NCI-H82 treated with DMSO at 0.1 percent for 48 hours (cell line): ENCODE measurements around the gene RORB.
A peak's percentile ranks its signal among the peaks of the same experiment; 100 is the strongest.
"Not testable (repeated sequence)": the region's sequence is repeated elsewhere in the genome, so short reads cannot be mapped to it uniquely, and the experiment has no call there.

Experiments used
- DNase-seq: peaks from one replicate; lab custom pipeline; 2025; ENCODE audit not compliant: unreplicated experiment; lab: John Stamatoyannopoulos, UW

RORB gene

DNA sequence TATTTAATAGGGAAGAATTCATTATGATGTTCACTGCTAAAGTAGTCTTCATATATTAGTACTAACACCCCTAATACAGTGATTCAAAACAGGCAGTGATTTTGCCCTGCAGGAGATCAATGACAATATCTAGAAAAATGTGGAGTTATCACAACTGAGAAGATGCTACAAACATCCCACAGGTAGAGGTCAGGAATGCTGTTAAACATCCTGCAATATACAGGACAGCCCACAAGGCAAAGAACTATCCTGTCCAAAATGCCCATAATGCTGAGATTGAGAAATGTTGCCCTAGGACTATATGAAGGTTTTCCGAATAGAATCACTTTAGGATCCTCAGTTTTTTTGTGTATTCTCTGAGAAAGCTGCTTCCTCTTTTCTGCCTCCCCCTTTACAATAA lies 15.3 kb downstream of the RORB start:
- no peak for DNase-seq

DNA sequence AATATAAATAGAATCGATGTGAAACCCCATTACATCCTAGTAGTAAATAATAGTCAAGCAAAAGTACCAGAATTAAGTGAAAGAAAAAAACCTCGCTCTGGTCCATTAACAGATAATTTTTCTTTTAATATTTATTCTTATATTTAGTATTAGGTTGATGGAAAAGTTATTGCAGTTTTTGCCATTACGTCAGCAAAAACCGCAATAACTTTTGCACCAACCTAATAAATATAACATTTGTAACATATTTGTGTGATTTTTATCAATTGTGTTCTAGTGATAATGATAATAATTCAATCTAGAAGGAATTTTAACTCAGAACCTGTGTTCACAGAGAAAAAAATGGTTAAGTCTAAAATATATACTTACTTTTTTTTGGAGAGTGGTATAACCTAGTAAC lies 16.1 kb downstream of the RORB start:
- DNase-seq = no peak

DNA sequence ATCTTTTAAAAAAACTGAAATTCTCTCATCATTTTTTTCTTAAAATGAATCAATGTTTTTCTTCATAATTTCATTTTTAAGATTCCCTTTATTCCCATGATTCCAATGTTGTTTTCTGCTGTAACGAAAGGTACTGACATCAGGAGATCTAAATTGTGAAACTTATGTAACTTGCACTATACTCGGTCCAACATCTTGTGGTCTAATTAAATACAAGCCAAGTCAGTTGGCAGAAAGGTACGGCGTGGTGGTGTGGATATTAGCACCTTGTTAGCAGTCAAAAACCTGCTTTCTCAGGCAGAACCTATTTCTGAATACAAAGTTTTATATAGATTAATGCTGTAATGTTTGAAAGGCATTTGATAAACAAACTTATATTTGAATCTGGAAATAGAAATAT lies 20.1 kb downstream of the RORB start:
- DNase-seq = no peak

DNA sequence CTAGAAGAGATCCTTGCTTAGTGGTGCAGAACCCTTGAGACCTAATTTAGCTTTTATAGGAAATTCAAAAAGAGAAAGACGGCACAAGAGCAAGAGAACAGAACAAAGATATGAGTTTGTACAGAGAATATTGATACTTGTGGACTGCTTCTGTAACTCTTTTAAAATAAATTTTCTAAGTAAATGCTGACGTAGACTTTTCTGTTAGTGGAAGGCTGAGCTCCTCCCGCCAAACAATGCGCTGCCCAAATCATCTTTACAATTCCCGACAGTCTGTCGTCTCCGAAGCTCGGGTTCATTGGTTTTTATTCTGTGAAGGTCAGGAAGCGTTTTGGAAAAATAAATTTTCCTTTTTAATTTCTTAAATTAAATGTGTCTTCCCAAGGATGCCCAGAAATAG lies 22.3 kb downstream of the RORB start:
- DNase-seq = no peak

DNA sequence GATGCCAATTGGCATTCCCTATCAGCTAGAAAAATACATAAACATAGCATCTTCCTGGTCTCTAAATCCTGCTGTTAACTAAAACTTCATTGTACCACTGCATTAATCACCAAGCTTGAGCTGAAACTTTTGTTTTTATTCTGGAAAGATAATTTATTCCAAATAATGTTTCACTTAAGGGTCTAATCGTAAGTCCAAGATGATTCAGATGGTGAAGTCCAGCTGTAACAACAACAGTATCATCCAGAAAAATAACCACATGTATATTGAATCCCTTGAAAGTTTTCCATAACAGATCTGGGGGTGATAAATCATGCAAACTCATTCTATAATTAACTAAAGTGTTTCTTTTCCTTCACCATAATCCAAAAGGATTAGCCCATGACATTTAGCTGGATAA lies 23.9 kb downstream of the RORB start:
- DNase-seq = no peak

- no peak for DNase-seq
These were observed 27.2 kb downstream of the RORB start for GRCh38 chr9:74524289-74524688.

DNA sequence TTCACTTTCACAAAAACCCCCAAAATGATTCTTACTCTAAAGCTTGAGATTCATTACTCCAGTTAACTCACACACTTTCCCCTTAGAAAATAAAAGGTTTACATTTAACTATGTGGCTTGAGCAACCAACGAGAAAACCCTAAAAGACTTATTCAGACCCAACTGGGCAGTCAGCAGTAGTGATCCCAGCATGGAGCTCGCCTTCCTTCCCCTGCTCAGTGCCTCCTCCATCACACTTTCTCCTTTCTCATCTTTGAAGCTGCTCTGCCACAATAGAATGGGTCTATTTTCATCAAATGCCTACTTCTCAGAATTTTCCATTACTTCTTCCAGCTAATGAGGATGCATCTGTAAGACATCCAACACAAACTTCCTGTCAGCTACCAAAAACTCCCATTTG lies 29.1 kb downstream of the RORB start:
- no peak for DNase-seq

GRCh38 chr9:74527718-74528117 lies 30.6 kb downstream of the RORB start:
- DNase-seq = no peak

GRCh38 chr9:74528207-74528606 lies 31.1 kb downstream of the RORB start:
- peak; percentile 31 for DNase-seq

- DNase-seq = not testable (repeated sequence)
These were observed 33.3 kb downstream of the RORB start for GRCh38 chr9:74530458-74530857.

DNA sequence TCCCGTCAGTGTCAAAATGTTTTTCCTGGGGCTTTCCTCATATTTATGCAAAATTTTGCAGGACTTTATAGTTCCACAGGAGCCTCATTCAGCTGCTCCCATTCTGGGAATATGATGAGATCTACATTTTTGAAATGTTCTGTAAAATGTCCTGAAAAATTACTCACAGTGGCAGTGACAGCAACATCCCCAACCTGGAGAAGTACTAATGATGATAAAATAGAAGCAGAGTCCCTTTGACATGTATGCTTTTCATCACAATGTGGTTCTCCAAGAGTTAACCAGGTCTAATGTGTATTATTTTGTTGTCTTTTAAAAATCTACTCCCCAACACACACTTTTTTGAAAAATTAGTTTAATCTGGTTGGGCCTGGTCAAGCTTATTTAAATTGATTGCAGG lies 36.1 kb downstream of the RORB start:
- DNase-seq = no peak

DNA sequence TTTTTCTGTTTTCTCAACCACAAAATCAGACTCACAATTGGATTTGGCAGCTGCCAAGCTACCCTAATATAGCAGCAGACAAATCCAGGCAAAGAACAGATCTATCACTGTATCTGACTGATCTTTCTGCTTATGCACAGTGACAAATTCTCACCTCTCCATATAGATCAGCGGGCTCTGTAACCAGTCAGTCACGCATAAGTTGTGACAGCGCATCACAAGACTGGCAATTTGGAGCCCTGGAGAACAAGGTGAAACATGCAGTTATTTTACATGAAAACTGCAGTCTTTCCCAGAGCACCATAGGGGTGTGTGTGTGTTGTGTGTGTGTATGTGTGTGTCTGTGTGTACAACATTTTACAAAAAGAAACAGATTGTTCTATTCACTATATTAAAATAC lies 37.7 kb downstream of the RORB start:
- no peak for DNase-seq

DNA sequence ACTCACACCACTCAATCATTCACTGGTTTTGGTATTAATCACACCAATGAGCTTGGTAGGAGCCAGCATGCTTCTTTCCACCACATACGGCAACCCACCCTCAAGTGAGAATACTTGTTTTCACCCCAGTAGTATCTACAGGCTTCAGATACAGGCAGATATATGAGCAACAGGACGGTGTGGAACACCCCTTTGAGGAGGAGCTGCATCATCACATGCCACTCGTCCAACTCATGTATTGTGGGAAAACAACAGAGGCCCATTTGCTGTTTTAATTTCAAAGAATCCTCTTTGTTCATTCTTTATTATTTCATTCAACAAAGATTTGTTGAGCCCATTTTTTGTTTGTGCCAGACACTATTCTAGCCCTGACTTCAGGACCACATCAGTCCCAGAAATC lies 46.0 kb downstream of the RORB start:
- no peak for DNase-seq

GRCh38 chr9:74551266-74551665 lies 54.1 kb downstream of the RORB start:
- no peak for DNase-seq

DNA sequence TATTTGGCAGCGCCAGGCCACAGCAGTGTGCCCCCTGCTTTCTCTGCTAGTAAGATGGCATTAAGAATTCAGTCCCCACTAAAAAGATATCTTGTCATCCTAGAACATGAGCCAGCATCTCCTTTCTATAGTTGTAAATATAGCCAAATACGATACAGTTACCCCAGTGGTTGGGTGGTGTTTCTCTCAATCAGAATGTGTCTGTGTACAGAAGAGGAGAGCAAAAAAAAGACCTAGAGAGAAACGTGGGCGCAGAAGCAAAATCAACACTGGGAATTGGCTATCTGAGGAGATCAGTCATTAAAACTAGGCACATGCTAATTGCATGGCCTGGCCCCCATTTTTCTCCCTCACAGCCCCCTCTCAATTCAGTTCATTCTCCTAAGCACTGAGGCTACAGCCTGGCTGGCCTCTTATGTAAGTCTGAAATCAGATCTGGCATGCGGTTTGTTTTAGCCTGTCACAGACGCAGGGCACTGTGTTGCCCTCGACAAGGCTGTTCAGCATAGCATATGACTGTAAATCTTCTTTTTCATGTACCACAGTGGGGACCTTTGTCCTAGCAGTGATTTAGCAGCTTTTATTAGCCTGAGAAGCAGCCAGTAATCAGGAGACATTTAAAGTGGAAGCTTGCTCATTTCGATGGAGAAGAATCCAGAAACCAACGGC lies 57.8 kb downstream of the RORB start:
- DNase-seq = no peak

DNA sequence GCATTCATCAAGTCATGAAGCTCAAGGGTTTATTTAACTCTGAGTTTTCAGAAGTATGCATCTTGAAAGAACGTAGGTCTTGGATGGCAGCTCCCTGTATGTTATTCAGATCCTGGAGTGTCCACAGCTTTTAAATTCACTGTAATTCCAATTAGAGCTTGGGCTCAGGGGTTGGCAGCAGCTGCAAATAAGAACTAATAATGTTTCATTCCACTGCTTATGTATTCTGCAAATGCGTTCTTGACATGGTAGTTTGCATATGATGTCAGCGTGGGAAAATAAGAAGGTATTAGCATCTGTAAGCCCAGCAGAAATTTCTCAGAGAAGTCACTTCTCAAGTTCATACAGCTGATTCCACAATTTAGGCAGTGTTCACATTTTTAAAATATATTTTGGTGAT lies 58.4 kb downstream of the RORB start:
- DNase-seq = no peak

DNA sequence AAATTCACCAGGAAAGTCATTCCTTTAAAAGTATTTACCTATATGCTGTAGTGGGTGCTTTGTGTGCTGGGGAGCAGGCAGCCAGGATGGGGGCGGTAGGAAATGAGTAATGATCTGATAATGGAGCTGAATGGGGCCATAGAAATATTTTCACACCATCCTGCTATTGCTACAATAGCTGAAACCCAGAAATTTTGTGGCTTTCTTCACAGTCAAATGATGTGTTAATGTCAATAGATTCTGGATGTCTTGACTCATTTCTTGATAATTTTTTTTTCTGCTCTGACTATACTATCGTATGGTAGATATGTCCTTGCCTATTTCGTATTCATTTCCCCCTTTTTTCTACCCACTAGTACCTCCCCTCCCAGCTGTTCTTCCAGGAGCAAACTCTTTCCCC lies 59.5 kb downstream of the RORB start:
- no peak for DNase-seq

- DNase-seq = no peak
These were observed 60.4 kb downstream of the RORB start for GRCh38 chr9:74557571-74557970.

DNA sequence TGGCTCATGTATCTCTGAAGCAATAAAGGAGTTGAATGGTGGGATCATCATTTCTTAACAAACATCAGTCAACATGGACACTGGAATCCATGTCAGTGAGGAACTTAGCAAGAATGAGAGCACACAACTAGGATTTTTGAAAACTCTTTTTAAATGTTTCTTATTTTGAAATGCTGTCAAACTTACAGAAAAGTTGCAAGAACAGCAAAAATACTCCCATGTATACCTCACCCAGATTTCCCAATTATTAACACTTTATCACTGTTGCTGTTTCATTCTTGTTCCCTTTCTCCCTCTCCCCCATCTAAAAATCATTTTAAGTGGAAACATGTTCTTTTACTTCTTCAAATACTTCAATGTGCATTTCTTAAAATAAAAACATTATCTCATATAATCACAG lies 65.5 kb downstream of the RORB start:
- no peak for DNase-seq

GRCh38 chr9:74570879-74571512 lies 73.9 kb downstream of the RORB start:
- peak; percentile 12 for DNase-seq

GRCh38 chr9:74573640-74574191 lies 76.6 kb downstream of the RORB start:
- DNase-seq = no peak

GRCh38 chr9:74576176-74576575 lies 79.0 kb downstream of the RORB start:
- no peak for DNase-seq

GRCh38 chr9:74577956-74578355 lies 80.8 kb downstream of the RORB start:
- DNase-seq = no peak
